ENCODE data around the gene ZNF217. TPM values are rescaled to one million over a fixed set of nuclear protein-coding genes. Genes with fewer than 3 reads are reported as not detected.
"Not testable (repeated sequence)": the region's sequence is repeated elsewhere in the genome, so short reads cannot be mapped to it uniquely, and the experiment has no call there.

ZNF217 gene
- total and polyA plus RNA-seq, 7 experiments from 2014 or later, result 17.3 to 104 (median 75.6) TPM

DNA sequence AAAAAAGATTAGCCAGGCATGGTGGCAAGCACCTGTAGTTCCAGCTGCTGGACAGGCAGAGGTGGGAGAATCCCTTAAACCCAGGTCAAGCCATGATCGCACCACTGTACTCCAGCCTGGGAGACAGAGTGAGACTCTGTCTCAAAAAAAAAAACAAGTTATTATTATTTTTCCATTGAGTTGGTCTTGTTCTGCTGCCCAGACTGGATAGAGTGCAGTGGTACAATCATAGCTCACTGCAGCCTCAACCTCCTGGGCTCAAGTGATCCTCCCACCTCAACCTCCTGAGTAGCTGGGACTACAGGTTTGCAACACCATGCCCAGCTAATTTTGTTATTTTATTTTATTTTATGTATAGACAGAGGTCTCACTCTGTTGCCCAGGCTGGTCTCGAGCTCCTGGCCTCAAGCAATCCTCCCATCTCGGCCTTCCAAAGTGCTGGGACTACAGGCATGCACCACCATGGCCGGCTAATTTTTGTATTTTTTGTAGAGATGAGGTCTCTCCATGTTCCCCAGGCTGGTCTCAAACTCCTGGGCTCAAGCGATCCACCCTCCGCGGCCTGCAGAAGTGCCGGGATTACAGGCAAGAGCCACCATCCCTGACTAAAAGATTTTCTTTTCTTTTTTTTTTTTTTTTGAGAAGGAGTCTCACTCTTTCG lies 31.4 kb downstream of the ZNF217 start:
- intact Hi-C loops (cut with micrococcal nuclease); H3K27me3 ChIP-seq (ENCODE audit: control insufficient read depth in 2 of 2, insufficient read depth in 2 of 2, low read length in 2 of 2); H3K27me3 Mint-ChIP-seq; H3K4me1 ChIP-seq (ENCODE audit: control insufficient read depth in 2 of 2, insufficient read depth in 2 of 2, low read length in 2 of 2); H3K27ac Mint-ChIP-seq; H3K27ac ChIP-seq (ENCODE audit: low read depth, low read length); H3K4me1 Mint-ChIP-seq; H3K4me3 ChIP-seq (ENCODE audit: low read length); H3K9me3 ChIP-seq (ENCODE audit: control insufficient read depth in 2 of 3, low read length in 3 of 3); H3K9me3 Mint-ChIP-seq; DNase-seq; H3K4me3 Mint-ChIP-seq; ATAC-seq: not testable (repeated sequence)
- peaks cover 0 to 15% (median 4%) of the 10 kb centered on the region in 5 donors for H3K36me3 Mint-ChIP-seq
- H3K36me3 ChIP-seq (ENCODE audit: control insufficient read depth in 2 of 3, insufficient read depth in 3 of 3, low read length in 3 of 3), result peaks cover 6 to 21% (median 12%) of the 10 kb centered on the region in 3 experiments
- CTCF ChIA-PET, result interaction anchor here (0.6 to 0.7 kb wide), 3 partner anchors 160 to 346 kb away, joined by 3 to 9 read pairs (median 3); no protein-coding TSS in a partner anchor
- POLR2A ChIA-PET, result interaction anchor here (1.1 kb wide), 1 partner anchor 388 kb away, joined by 3 read pairs; no protein-coding TSS in a partner anchor

DNA sequence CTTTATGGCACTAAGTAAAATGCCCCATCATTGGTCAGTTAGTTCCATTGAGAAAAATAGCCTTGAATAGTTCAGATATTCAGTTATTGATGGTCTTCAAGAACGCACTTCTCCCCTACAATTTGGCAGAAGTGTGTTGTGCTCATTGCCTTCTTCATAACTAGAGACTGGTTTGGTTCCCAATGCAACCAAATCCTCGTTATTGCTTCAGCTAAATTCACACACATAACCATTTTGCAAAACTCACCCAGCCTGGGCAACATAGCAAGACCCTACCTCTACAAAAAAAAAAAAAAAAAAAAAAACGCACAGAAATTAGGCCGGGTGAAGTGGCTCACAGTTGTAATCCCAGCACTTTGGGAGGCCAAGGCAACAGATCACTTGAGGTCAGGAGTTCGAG lies 32.1 kb downstream of the ZNF217 start:
- Mint-ChIP-seq H3K27ac (no peak overlapping the region), H3K4me1 (peaks cover 0 to 6% (median 0%) of the 10 kb centered on the region in 7 donors), H3K36me3 (peaks cover 0 to 16% (median 4%) of the 10 kb centered on the region in 5 donors), H3K9me3 (no peaks in the 10 kb centered on the region), H3K27me3 (no peaks in the 10 kb centered on the region), H3K4me3 (no peak overlapping the region)
- ATAC-seq (no peak), DNase-seq (no peak)
- Histone ChIP-seq H3K27me3 (ENCODE audit: control insufficient read depth in 2 of 2, insufficient read depth in 2 of 2, low read length in 2 of 2) (no peaks in the 10 kb centered on the region), H3K4me1 (ENCODE audit: control insufficient read depth in 2 of 2, insufficient read depth in 2 of 2, low read length in 2 of 2) (no peaks in the 10 kb centered on the region), H3K36me3 (ENCODE audit: control insufficient read depth in 2 of 3, insufficient read depth in 3 of 3, low read length in 3 of 3) (peaks cover 6 to 18% (median 12%) of the 10 kb centered on the region in 3 experiments), H3K9me3 (ENCODE audit: control insufficient read depth in 2 of 3, low read length in 3 of 3) (no peaks in the 10 kb centered on the region), H3K4me3 (ENCODE audit: low read length) (no peak overlapping the region), H3K27ac (ENCODE audit: low read depth, low read length) (no peak overlapping the region)
- POLR2A ChIA-PET, result interaction anchor here (1.1 kb wide), 1 partner anchor 388 kb away, joined by 3 read pairs; no protein-coding TSS in a partner anchor
- CTCF ChIA-PET, result no interaction called here
- intact Hi-C loops (cut with micrococcal nuclease), result no loop called here

DNA sequence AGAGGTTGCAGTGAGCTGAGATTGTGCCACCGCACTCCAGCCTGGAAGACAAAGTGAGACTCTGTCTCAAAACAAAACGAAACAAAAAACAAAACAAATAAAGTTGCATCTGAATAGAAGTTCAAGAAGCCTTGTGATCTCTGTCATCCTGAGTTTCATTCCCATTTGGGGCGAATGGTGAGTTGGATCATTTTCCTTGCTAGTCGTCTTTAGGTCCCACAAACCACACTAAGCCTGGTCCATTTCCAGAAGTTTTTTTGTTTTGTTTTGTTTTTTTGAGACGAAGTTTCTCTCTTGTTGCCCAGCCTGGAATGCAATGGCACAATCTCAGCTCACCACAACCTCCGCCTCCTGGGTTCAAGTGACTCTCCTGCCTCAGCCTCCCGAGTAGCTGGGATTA lies 33.8 kb downstream of the ZNF217 start:
- H3K4me3 ChIP-seq (ENCODE audit: low read length), result no peak overlapping the region
- Mint-ChIP-seq H3K4me3 (no peak overlapping the region), H3K27me3 (no peaks in the 10 kb centered on the region), H3K36me3 (peaks cover 0 to 12% (median 0%) of the 10 kb centered on the region in 5 donors), H3K4me1 (peaks cover 0 to 8% (median 0%) of the 10 kb centered on the region in 7 donors), H3K27ac (no peak overlapping the region), H3K9me3 (no peaks in the 10 kb centered on the region)
- ATAC-seq (no peak), DNase-seq (no peak)
- no peak overlapping the region for H3K27ac ChIP-seq (ENCODE audit: low read depth, low read length)
- no peaks in the 10 kb centered on the region for H3K9me3 ChIP-seq (ENCODE audit: control insufficient read depth in 2 of 3, low read length in 3 of 3)
- POLR2A ChIA-PET, result no interaction called here
- no peaks in the 10 kb centered on the region for H3K4me1 ChIP-seq (ENCODE audit: control insufficient read depth in 2 of 2, insufficient read depth in 2 of 2, low read length in 2 of 2)
- CTCF ChIA-PET, result no interaction called here
- intact Hi-C loops (cut with micrococcal nuclease), result no loop called here
- H3K36me3 ChIP-seq (ENCODE audit: control insufficient read depth in 2 of 3, insufficient read depth in 3 of 3, low read length in 3 of 3), result peaks cover under 1 to 6% (median 2%) of the 10 kb centered on the region in 3 experiments
- no peaks in the 10 kb centered on the region for H3K27me3 ChIP-seq (ENCODE audit: control insufficient read depth in 2 of 2, insufficient read depth in 2 of 2, low read length in 2 of 2)

DNA sequence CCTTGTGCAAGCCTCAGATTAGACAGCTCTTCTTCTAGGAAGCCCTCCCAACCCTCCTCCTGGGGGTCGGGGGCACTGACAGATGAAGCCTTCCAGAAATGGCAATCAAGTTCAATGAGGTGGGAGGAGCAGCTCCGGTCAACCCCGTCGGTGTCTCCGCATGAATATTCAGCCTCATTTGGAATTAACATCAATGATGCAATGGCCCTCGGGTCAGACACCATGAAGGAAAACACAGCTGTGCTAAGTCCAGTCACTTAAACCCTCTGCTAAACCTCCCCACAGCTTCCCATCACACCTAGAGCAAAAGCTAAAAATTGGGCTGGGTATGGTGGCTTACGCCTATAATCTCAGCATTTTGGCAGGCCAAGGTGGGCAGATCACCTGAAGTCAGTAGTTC lies 36.5 kb downstream of the ZNF217 start:
- CTCF ChIA-PET, result interaction anchor here (0.6 kb wide), 1 partner anchor 138 kb away, joined by 4 read pairs; no protein-coding TSS in a partner anchor

DNA sequence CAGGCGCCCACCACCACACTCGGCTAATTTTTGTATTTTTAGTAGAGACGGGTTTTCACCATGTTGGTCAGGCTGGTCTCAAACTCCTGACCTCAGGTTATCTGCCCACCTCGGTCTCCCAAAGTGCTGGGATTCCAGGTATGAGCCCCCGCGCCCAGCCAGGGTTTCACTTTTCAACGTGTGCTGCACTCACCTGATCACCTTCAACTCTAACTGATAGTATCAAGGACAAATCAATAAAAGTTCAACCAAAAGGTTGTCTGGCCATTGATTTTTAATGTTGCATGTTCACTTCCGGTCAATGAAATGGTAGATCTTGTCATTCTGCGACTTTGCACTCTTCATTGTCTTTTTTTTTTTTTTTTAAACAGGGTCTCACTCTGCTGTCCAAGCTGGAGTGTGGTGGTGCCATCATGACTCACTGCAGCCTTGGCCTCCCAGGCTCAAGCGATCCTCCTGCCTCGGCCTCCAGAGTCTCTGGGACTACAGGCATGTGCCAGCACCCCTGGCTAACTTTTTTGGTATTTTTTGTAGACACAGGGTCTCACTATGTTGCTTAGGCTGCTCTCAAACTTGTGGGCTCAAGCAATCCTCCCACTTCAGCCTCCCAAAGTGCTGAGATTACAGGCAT lies 37.3 kb downstream of the ZNF217 start:
- DNase-seq (no peak), ATAC-seq (no peak)
- Mint-ChIP-seq H3K4me1 (peaks cover 0 to 8% (median 0%) of the 10 kb centered on the region in 7 donors), H3K4me3 (no peak overlapping the region), H3K9me3 (no peaks in the 10 kb centered on the region), H3K36me3 (peaks cover 0 to 12% (median 0%) of the 10 kb centered on the region in 5 donors), H3K27ac (peak overlapping the region in 2 of 9 donors; percentile 13 to 70), H3K27me3 (no peaks in the 10 kb centered on the region)
- Histone ChIP-seq H3K27ac (ENCODE audit: low read depth, low read length) (no peak overlapping the region), H3K9me3 (ENCODE audit: control insufficient read depth in 2 of 3, low read length in 3 of 3) (no peaks in the 10 kb centered on the region), H3K4me3 (ENCODE audit: low read length) (no peak overlapping the region), H3K36me3 (ENCODE audit: control insufficient read depth in 2 of 3, insufficient read depth in 3 of 3, low read length in 3 of 3) (peaks cover 0 to 3% (median 0%) of the 10 kb centered on the region in 3 experiments), H3K27me3 (ENCODE audit: control insufficient read depth in 2 of 2, insufficient read depth in 2 of 2, low read length in 2 of 2) (no peaks in the 10 kb centered on the region), H3K4me1 (ENCODE audit: control insufficient read depth in 2 of 2, insufficient read depth in 2 of 2, low read length in 2 of 2) (no peaks in the 10 kb centered on the region)
- intact Hi-C loops (cut with micrococcal nuclease), result no loop called here
- ChIA-PET POLR2A (interaction anchor here (0.6 kb wide), 1 partner anchor 1365 kb away, joined by 3 read pairs; the partner anchor contains the start of gene ZFP64), CTCF (no interaction called here)

More for the DNA sequence above, 36.5 kb downstream of the ZNF217 start:
- peaks cover 0 to 3% (median 0%) of the 10 kb centered on the region in 3 experiments for H3K36me3 ChIP-seq (ENCODE audit: control insufficient read depth in 2 of 3, insufficient read depth in 3 of 3, low read length in 3 of 3)
- no peak overlapping the region for H3K4me3 ChIP-seq (ENCODE audit: low read length)
- peak overlapping the region in 1 of 9 donors; percentile 63 for H3K27ac Mint-ChIP-seq
- ATAC-seq (no peak), DNase-seq (no peak)
- H3K27me3 ChIP-seq (ENCODE audit: control insufficient read depth in 2 of 2, insufficient read depth in 2 of 2, low read length in 2 of 2), result no peaks in the 10 kb centered on the region
- no peaks in the 10 kb centered on the region for H3K9me3 ChIP-seq (ENCODE audit: control insufficient read depth in 2 of 3, low read length in 3 of 3)
- H3K27ac ChIP-seq (ENCODE audit: low read depth, low read length), result no peak overlapping the region
- H3K4me1 Mint-ChIP-seq, result peaks cover 0 to 8% (median 0%) of the 10 kb centered on the region in 7 donors
- POLR2A ChIA-PET, result no interaction called here
- H3K27me3 Mint-ChIP-seq, result no peaks in the 10 kb centered on the region
- peaks cover 0 to 12% (median 0%) of the 10 kb centered on the region in 5 donors for H3K36me3 Mint-ChIP-seq
- intact Hi-C loops (cut with micrococcal nuclease), result no loop called here
- no peak overlapping the region for H3K4me3 Mint-ChIP-seq
- no peaks in the 10 kb centered on the region for H3K9me3 Mint-ChIP-seq
- no peaks in the 10 kb centered on the region for H3K4me1 ChIP-seq (ENCODE audit: control insufficient read depth in 2 of 2, insufficient read depth in 2 of 2, low read length in 2 of 2)

DNA sequence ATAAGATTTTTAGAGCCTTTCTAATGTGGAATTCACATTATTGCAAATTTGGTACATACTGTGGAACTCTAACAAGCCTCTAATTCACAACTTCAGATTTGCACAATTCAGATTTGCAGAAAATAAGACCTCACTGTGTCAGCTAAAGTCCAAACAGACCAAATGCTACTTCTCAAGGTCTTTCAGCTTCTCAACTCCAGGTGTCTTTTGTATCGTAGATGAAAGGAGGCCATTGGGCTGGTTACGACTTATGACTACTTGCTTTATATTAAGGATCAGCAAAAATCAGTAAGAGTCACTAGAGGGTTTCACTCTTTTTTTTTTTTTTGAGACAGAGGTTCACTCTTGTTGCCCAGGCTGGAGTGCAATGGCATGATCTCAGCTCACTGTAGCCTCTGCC lies 37.8 kb downstream of the ZNF217 start:
- DNase-seq (no peak), ATAC-seq (no peak)
- ChIA-PET POLR2A (no interaction called here), CTCF (interaction anchor here (0.5 kb wide), 1 partner anchor 8 kb away, joined by 3 read pairs; no protein-coding TSS in a partner anchor)
- peaks cover 0 to 11% (median 0%) of the 10 kb centered on the region in 5 donors for H3K36me3 Mint-ChIP-seq
- peaks cover 0 to 3% (median 0%) of the 10 kb centered on the region in 3 experiments for H3K36me3 ChIP-seq (ENCODE audit: control insufficient read depth in 2 of 3, insufficient read depth in 3 of 3, low read length in 3 of 3)
- H3K9me3 Mint-ChIP-seq, result no peaks in the 10 kb centered on the region
- H3K27ac ChIP-seq (ENCODE audit: low read depth, low read length), result no peak overlapping the region
- H3K4me3 ChIP-seq (ENCODE audit: low read length), result no peak overlapping the region
- H3K27me3 Mint-ChIP-seq, result no peaks in the 10 kb centered on the region
- H3K4me1 Mint-ChIP-seq, result peaks cover 0 to 6% (median 0%) of the 10 kb centered on the region in 7 donors
- no peak overlapping the region for H3K4me3 Mint-ChIP-seq
- no peaks in the 10 kb centered on the region for H3K4me1 ChIP-seq (ENCODE audit: control insufficient read depth in 2 of 2, insufficient read depth in 2 of 2, low read length in 2 of 2)
- no peak overlapping the region for H3K27ac Mint-ChIP-seq
- intact Hi-C loops (cut with micrococcal nuclease), result no loop called here
- no peaks in the 10 kb centered on the region for H3K9me3 ChIP-seq (ENCODE audit: control insufficient read depth in 2 of 3, low read length in 3 of 3)
- H3K27me3 ChIP-seq (ENCODE audit: control insufficient read depth in 2 of 2, insufficient read depth in 2 of 2, low read length in 2 of 2), result no peaks in the 10 kb centered on the region
